H9 (cell line): Measurements from ENCODE around the gene CTRL. TPM values are rescaled to one million over a fixed set of nuclear protein-coding genes. Genes with fewer than 3 reads are reported as not detected.
A peak's percentile ranks its signal among the peaks of the same experiment; 100 is the strongest.

Experiments used
- DNase-seq: peaks from one replicate; pipeline ENCODE4 v3.0.0-alpha.2; 2017
- H2AFZ ChIP-seq: one replicate; pipeline ENCODE4 v1.6.1; 2013; ENCODE audit warnings: mild to moderate bottlenecking, low read length, control low read depth, moderate library complexity
- H2AK5ac ChIP-seq: 2 replicates; pipeline ENCODE4 v1.6.1; 2013; ENCODE audit warnings: low read length, control low read depth, mixed read lengths; ENCODE audit not compliant: insufficient read length
- H2BK120ac ChIP-seq: one replicate; pipeline ENCODE4 v1.6.1; 2013; ENCODE audit warnings: low read depth, mild to moderate bottlenecking, low read length, control low read depth, inconsistent platforms; ENCODE audit not compliant: poor library complexity, severe bottlenecking
- H2BK12ac ChIP-seq: 2 replicates; pipeline ENCODE4 v1.6.1; 2013; ENCODE audit warnings: low read length, control low read depth, mixed read lengths, low read depth; ENCODE audit not compliant: insufficient read length
- H2BK15ac ChIP-seq: 2 replicates; pipeline ENCODE4 v1.6.1; 2013; ENCODE audit warnings: low read depth, low read length, control low read depth
- H2BK20ac ChIP-seq: one replicate; pipeline ENCODE4 v1.6.1; 2013; ENCODE audit warnings: low read depth, mild to moderate bottlenecking, low read length, control low read depth, inconsistent platforms; ENCODE audit not compliant: poor library complexity, severe bottlenecking
- H2BK5ac ChIP-seq: 2 replicates; pipeline ENCODE4 v1.6.1; 2013; ENCODE audit warnings: low read length, control low read depth, mixed read lengths; ENCODE audit not compliant: insufficient read length
- H3K14ac ChIP-seq: 2 replicates; pipeline ENCODE4 v1.6.1; 2013; ENCODE audit warnings: low read length, control low read depth; ENCODE audit not compliant: insufficient read depth
- H3K18ac ChIP-seq: 2 replicates; pipeline ENCODE4 v1.6.1; 2013; ENCODE audit warnings: low read depth, mild to moderate bottlenecking, mixed read lengths, low read length, control low read depth; ENCODE audit not compliant: insufficient read length
- H3K23ac ChIP-seq: 2 replicates; pipeline ENCODE4 v1.6.1; 2013; ENCODE audit warnings: low read length, control low read depth, mixed read lengths, low read depth; ENCODE audit not compliant: insufficient read length
- H3K23me2 ChIP-seq: 2 replicates; pipeline ENCODE4 v1.6.1; 2013; ENCODE audit warnings: low read depth, mild to moderate bottlenecking, mixed read lengths, low read length, control low read depth; ENCODE audit not compliant: insufficient read length, poor library complexity, severe bottlenecking
- H3K27ac ChIP-seq: 2 replicates; pipeline ENCODE4 v1.5.1; 2013; ENCODE audit warnings: low read length, control low read depth, mixed read lengths, low read depth; ENCODE audit not compliant: insufficient read length
- H3K27me3 ChIP-seq: 2 replicates; pipeline ENCODE4 v1.6.1; 2013; ENCODE audit warnings: low read length, control low read depth, inconsistent platforms; ENCODE audit not compliant: insufficient read depth
- H3K4ac ChIP-seq: 2 replicates; pipeline ENCODE4 v1.6.1; 2013; ENCODE audit warnings: low read depth, mild to moderate bottlenecking, control low read depth, inconsistent platforms, low read length, moderate library complexity
- H3K4me1 ChIP-seq: 2 replicates; pipeline ENCODE4 v1.6.1; 2013; ENCODE audit warnings: low read length, control low read depth, inconsistent platforms; ENCODE audit not compliant: insufficient read depth
- H3K4me2 ChIP-seq: 2 replicates; pipeline ENCODE4 v1.6.1; 2013; ENCODE audit warnings: low read length, control low read depth, mixed read lengths; ENCODE audit not compliant: insufficient read length, insufficient read depth
- H3K56ac ChIP-seq: 2 replicates; pipeline ENCODE4 v1.6.1; 2013; ENCODE audit warnings: low read depth, mild to moderate bottlenecking, mixed read lengths, low read length, control low read depth; ENCODE audit not compliant: insufficient read length
- H3K79me1 ChIP-seq: 2 replicates; pipeline ENCODE4 v1.6.1; 2013; ENCODE audit warnings: low read depth, mild to moderate bottlenecking, moderate library complexity, low read length, control low read depth, inconsistent platforms; ENCODE audit not compliant: insufficient read depth, poor library complexity, severe bottlenecking
- H3K79me2 ChIP-seq: 2 replicates; pipeline ENCODE4 v1.6.1; 2013; ENCODE audit warnings: low read length, control low read depth, inconsistent platforms; ENCODE audit not compliant: insufficient read depth
- H3K9ac ChIP-seq: 2 replicates; pipeline ENCODE4 v1.6.1; 2013; ENCODE audit warnings: low read length, control low read depth, mixed read lengths; ENCODE audit not compliant: insufficient read length; ENCODE audit errors: extremely low read depth
- H3K9me3 ChIP-seq: one replicate; pipeline ENCODE4 v1.6.1; 2013; ENCODE audit warnings: low read depth, low read length, inconsistent platforms; ENCODE audit not compliant: control insufficient read depth
- H3T11ph ChIP-seq: one replicate; pipeline ENCODE4 v1.6.1; 2013; ENCODE audit warnings: mild to moderate bottlenecking, low read length, control low read depth, inconsistent platforms
- H4K20me1 ChIP-seq: one replicate; pipeline ENCODE4 v1.6.1; 2013; ENCODE audit not compliant: control insufficient read depth, insufficient read length, insufficient read depth
- H4K5ac ChIP-seq: 2 replicates; pipeline ENCODE4 v1.6.1; 2013; ENCODE audit warnings: low read depth, mild to moderate bottlenecking, mixed read lengths, low read length, control low read depth; ENCODE audit not compliant: insufficient read length
- H4K8ac ChIP-seq: replicated peaks from 2 replicates; pipeline ENCODE4 v1.6.1; 2013; ENCODE audit warnings: low read length, control low read depth, mixed read lengths, low read depth; ENCODE audit not compliant: insufficient read length
- H4K91ac ChIP-seq: 2 replicates; pipeline ENCODE4 v1.6.1; 2013; ENCODE audit warnings: low read depth, mild to moderate bottlenecking, moderate library complexity, mixed read lengths, low read length, control low read depth; ENCODE audit not compliant: insufficient read length
- H3K27ac Mint-ChIP-seq, 3 experiments: 2 replicates in 2 of 3; 3 replicates in 1 of 3; pipeline ENCODE4 v1.8.0; 2020 to 2021; ENCODE audit warnings: mixed read lengths in 3 of 3, mild to moderate bottlenecking in 1 of 3, moderate library complexity in 1 of 3
- H3K27me3 Mint-ChIP-seq: 2 replicates; pipeline ENCODE4 v1.8.0; 2021; ENCODE audit warnings: low read depth, mild to moderate bottlenecking, moderate library complexity, mixed read lengths
- H3K36me3 Mint-ChIP-seq, 3 experiments: 2 replicates in 2 of 3; 3 replicates in 1 of 3; pipeline ENCODE4 v1.8.0; 2020 to 2021; ENCODE audit warnings: low read depth in 3 of 3, mixed read lengths in 3 of 3; ENCODE audit not compliant: insufficient read depth in 1 of 3
- H3K4me1 Mint-ChIP-seq, 2 experiments: 2 replicates each; pipeline ENCODE4 v1.8.0; 2020; ENCODE audit warnings: mixed read lengths in 2 of 2
- H3K4me3 Mint-ChIP-seq, 2 experiments: 2 replicates in 1 of 2; 3 replicates in 1 of 2; pipeline ENCODE4 v1.8.0; 2020 to 2021; ENCODE audit warnings: mild to moderate bottlenecking in 2 of 2, mixed read lengths in 2 of 2, moderate library complexity in 1 of 2
- H3K9me3 Mint-ChIP-seq, 2 experiments: 2 replicates in 1 of 2; 3 replicates in 1 of 2; pipeline ENCODE4 v1.8.0; 2020; ENCODE audit warnings: mild to moderate bottlenecking in 2 of 2, mixed read lengths in 2 of 2, moderate library complexity in 1 of 2
- WGBS: extraction: QIAGEN DNeasy Blood & Tissue Kit; methylation state at CpG from one replicate; pipeline ENCODE4 v1.1.7; 2013; ENCODE audit warnings: missing lambda C conversion rate, low lambda C conversion rate, mixed read lengths; ENCODE audit not compliant: insufficient read length; ENCODE audit errors: extremely low coverage; 5-methylcytosine and 5-hydroxymethylcytosine counted together
- total RNA-seq: library from RNA; stranded (reverse); gene quantifications from 2 replicates; pipeline ENCODE4 v1.2.1, GENCODE V29; 2021
- TF ChIP-seq, protein P1 (sequence below): fragments of 200-600 bp; sonication (generic); conservative IDR thresholded peaks from 3 replicates; pipeline ENCODE4 v1.8.0; 2021; ENCODE audit warnings: antibody characterized with exemption, mild to moderate bottlenecking

The CTRL gene
- total RNA-seq, 1 experiment from 2014 or later: 2.7 TPM

DNA sequence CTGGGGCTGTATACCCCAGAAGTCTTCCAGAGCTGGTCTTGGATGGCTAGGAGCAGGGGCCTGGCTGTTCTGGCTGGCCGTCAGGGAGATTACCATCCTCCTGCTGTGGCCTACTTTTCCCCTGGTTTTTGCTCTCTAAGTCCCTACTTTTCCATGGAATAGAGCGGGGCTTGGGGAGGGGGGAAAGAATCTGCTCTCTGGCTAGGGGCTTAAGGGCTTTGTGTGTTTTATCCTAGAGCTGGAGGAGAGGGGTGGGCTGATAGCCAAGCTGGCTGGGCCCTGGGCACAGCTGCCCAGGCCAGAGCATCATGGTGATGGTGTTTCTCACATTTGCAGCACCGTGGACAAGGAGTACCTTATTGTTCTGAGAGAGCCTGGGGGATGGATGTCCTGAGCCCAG lies 43.3 kb downstream of the CTRL start:
- peaks cover 2 to 10% (median 8%) of the 10 kb centered on the region in 3 experiments; a peak in 6 of 7 replicates for H3K36me3 Mint-ChIP-seq
- Histone ChIP-seq H2BK20ac (no peak overlapping the region), H3K27me3 (no peaks in the 10 kb centered on the region), H3K14ac (no peak overlapping the region), H3K4me2 (no peak overlapping the region), H3K23me2 (no peaks in the 10 kb centered on the region), H2AK5ac (no peak overlapping the region), H4K8ac (no peak overlapping the region), H2AFZ (no peak overlapping the region), H3K9ac (no peak overlapping the region), H3K27ac (no peak overlapping the region), H4K20me1 (no peaks in the 10 kb centered on the region), H4K91ac (no peak overlapping the region), H2BK15ac (no peak overlapping the region), H3K79me2 (no peaks in the 10 kb centered on the region), H3K56ac (no peak overlapping the region), H3K18ac (no peak overlapping the region), H2BK5ac (no peak overlapping the region), H3K4me1 (no peaks in the 10 kb centered on the region), H4K5ac (no peak overlapping the region), H3K79me1 (no peaks in the 10 kb centered on the region), H3K9me3 (no peaks in the 10 kb centered on the region), H3K23ac (no peak overlapping the region), H3T11ph (no peak overlapping the region), H3K4ac (no peak overlapping the region), H2BK12ac (no peak overlapping the region), H2BK120ac (no peak overlapping the region)
- peak overlapping the region in 1 of 3 experiments; percentile 27; a peak in 3 of 7 replicates for H3K27ac Mint-ChIP-seq
- H3K9me3 Mint-ChIP-seq: no peaks in the 10 kb centered on the region
- WGBS: no CpG with 5 or more reads among the region's 3 CpGs
- no peaks in the 10 kb centered on the region; the same call in none of the 2 replicates for H3K27me3 Mint-ChIP-seq
- no peak for DNase-seq
- H3K4me1 Mint-ChIP-seq: peaks cover 20 to 35% of the 10 kb centered on the region in 2 experiments
- TF ChIP-seq, protein P1, sequence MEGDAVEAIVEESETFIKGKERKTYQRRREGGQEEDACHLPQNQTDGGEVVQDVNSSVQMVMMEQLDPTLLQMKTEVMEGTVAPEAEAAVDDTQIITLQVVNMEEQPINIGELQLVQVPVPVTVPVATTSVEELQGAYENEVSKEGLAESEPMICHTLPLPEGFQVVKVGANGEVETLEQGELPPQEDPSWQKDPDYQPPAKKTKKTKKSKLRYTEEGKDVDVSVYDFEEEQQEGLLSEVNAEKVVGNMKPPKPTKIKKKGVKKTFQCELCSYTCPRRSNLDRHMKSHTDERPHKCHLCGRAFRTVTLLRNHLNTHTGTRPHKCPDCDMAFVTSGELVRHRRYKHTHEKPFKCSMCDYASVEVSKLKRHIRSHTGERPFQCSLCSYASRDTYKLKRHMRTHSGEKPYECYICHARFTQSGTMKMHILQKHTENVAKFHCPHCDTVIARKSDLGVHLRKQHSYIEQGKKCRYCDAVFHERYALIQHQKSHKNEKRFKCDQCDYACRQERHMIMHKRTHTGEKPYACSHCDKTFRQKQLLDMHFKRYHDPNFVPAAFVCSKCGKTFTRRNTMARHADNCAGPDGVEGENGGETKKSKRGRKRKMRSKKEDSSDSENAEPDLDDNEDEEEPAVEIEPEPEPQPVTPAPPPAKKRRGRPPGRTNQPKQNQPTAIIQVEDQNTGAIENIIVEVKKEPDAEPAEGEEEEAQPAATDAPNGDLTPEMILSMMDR: no peak
- H3K4me3 Mint-ChIP-seq: no peak overlapping the region
